GM10266 (cell line): ENCODE data around the gene THSD4.

Experiments
- DNase-seq: peaks from one replicate; pipeline ENCODE4 v3.0.0; 2012; ENCODE audit errors: extremely low spot score
- CTCF ChIP-seq: IDR thresholded peaks from 2 replicates; pipeline ENCODE4 v1.5.1; 2012; ENCODE audit warnings: mild to moderate bottlenecking, low read depth; ENCODE audit not compliant: control insufficient read depth, insufficient read depth; ENCODE audit errors: missing control alignments

THSD4 gene

GRCh38 chr15:71683411-71684274, 568.4 kb downstream of the THSD4 start:
- no peak for TF ChIP-seq CTCF
- DNase-seq = no peak

- no peak for DNase-seq
- no peak for TF ChIP-seq CTCF
Observed at GRCh38 chr15:71685420-71685993, 570.2 kb downstream of the THSD4 start.

- DNase-seq = no peak
- TF ChIP-seq CTCF = no peak
Observed at GRCh38 chr15:71686221-71687050, 571.2 kb downstream of the THSD4 start.

GRCh38 chr15:71687902-71688508, 572.7 kb downstream of the THSD4 start:
- no peak for DNase-seq
- TF ChIP-seq CTCF = no peak

GRCh38 chr15:71688509-71689094, 573.3 kb downstream of the THSD4 start:
- DNase-seq = no peak
- TF ChIP-seq CTCF = no peak

- DNase-seq = no peak
- no peak for TF ChIP-seq CTCF
Observed at GRCh38 chr15:71691081-71691457, 575.8 kb downstream of the THSD4 start.
